WTC11 (cell line): ENCODE data around the gene UBE2E1. TPM values are rescaled to one million over a fixed set of nuclear protein-coding genes. Genes with fewer than 3 reads are reported as not detected.
A peak's percentile ranks its signal among the peaks of the same experiment; 100 is the strongest.

ENCODE experiments used
- ATAC-seq: fragments of 200-7000 bp; cut with Tn5 transposase; 2 replicates; pipeline ENCODE4 v1.10.0; 2021; ENCODE audit warnings: mild to moderate bottlenecking, moderate library complexity
- CTCF ChIA-PET: fragments of 300-600 bp; sonication (Branson Sonifier 250); formaldehyde crosslinking; loops from one replicate; lab custom pipeline; 2021; ENCODE audit warnings: antibody characterized with exemption; lab: Charles Lee
- POLR2A ChIA-PET: fragments of 350-600 bp; sonication (Branson Sonifier 250); formaldehyde crosslinking; loops from one replicate; lab custom pipeline; 2021; ENCODE audit warnings: antibody characterized with exemption; lab: Charles Lee
- DNase-seq: peaks from one replicate; pipeline ENCODE4 v3.0.0; 2021; ENCODE audit warnings: low spot score
- H3K27ac Mint-ChIP-seq: 2 replicates; pipeline ENCODE4 v1.8.0; 2021; ENCODE audit warnings: mixed read lengths
- H3K27me3 Mint-ChIP-seq: 2 replicates; pipeline ENCODE4 v1.8.0; 2021; ENCODE audit warnings: low read depth, mild to moderate bottlenecking, moderate library complexity, mixed read lengths
- H3K36me3 Mint-ChIP-seq: 2 replicates; pipeline ENCODE4 v1.8.0; 2021; ENCODE audit warnings: mixed read lengths
- H3K4me1 Mint-ChIP-seq: 2 replicates; pipeline ENCODE4 v1.8.0; 2022; ENCODE audit warnings: mixed read lengths
- H3K4me3 Mint-ChIP-seq: 2 replicates; pipeline ENCODE4 v1.8.0; 2021; ENCODE audit warnings: mild to moderate bottlenecking, moderate library complexity, mixed read lengths
- H3K9me3 Mint-ChIP-seq: 2 replicates; pipeline ENCODE4 v1.8.0; 2021; ENCODE audit warnings: mixed read lengths
- CTCF ChIP-seq: fragments of 200-600 bp; IDR thresholded peaks from 2 replicates; pipeline ENCODE4 v1.8.0; 2022; ENCODE audit warnings: antibody characterized with exemption
- E2F5 ChIP-seq: sonication (generic); formaldehyde crosslinking; IDR thresholded peaks from 2 replicates; pipeline ENCODE4 v1.8.1; 2022; ENCODE audit warnings: mild to moderate bottlenecking, moderate library complexity, missing genetic modification reagents
- FOXK1 ChIP-seq: sonication (generic); formaldehyde crosslinking; IDR thresholded peaks from 2 replicates; pipeline ENCODE4 v1.8.0; 2022; ENCODE audit warnings: mild to moderate bottlenecking, moderate library complexity, missing genetic modification reagents
- FOXP1 ChIP-seq: sonication (generic); formaldehyde crosslinking; IDR thresholded peaks from 2 replicates; pipeline ENCODE4 v1.8.0; 2022; ENCODE audit warnings: missing genetic modification reagents, mild to moderate bottlenecking, moderate library complexity, borderline replicate concordance
- GABPB1 ChIP-seq: sonication (generic); formaldehyde crosslinking; IDR thresholded peaks from 2 replicates; pipeline ENCODE4 v1.8.1; 2023; ENCODE audit warnings: mild to moderate bottlenecking, missing genetic modification reagents
- HMGA2 ChIP-seq: fragments of 250-450 bp; sonication (Bioruptor Pico); IDR thresholded peaks from 2 replicates; pipeline ENCODE4 v1.4.0; 2021; ENCODE audit warnings: mild to moderate bottlenecking, moderate library complexity
- PRDM15 ChIP-seq: sonication (generic); formaldehyde crosslinking; IDR thresholded peaks from 2 replicates; pipeline ENCODE4 v1.8.0; 2022; ENCODE audit warnings: missing genetic modification reagents
- RORB ChIP-seq: fragments of 250-450 bp; sonication (Bioruptor Pico); IDR thresholded peaks from 2 replicates; pipeline ENCODE4 v1.9.0; 2021; ENCODE audit warnings: mild to moderate bottlenecking
- ZNF317 ChIP-seq: sonication (generic); formaldehyde crosslinking; IDR thresholded peaks from 2 replicates; pipeline ENCODE4 v1.8.1; 2023; ENCODE audit warnings: low read depth, mild to moderate bottlenecking, moderate library complexity, missing genetic modification reagents, borderline replicate concordance
- total RNA-seq: library from RNA; stranded (reverse); gene quantifications from 3 replicates; pipeline ENCODE4 v1.2.3, GENCODE V29; 2021
- TF ChIP-seq, protein P1 (sequence below): sonication (generic); formaldehyde crosslinking; IDR thresholded peaks from 2 replicates; pipeline ENCODE4 v1.8.1; 2022; ENCODE audit warnings: missing genetic modification reagents, borderline replicate concordance
- TF ChIP-seq, protein P2 (sequence below): sonication (generic); formaldehyde crosslinking; IDR thresholded peaks from 2 replicates; pipeline ENCODE4 v1.8.1; 2023; ENCODE audit warnings: mild to moderate bottlenecking, missing genetic modification reagents, moderate library complexity
- TF ChIP-seq, protein P3 (sequence below): sonication (generic); formaldehyde crosslinking; IDR thresholded peaks from 2 replicates; pipeline ENCODE4 v1.8.0; 2023; ENCODE audit warnings: mild to moderate bottlenecking, missing genetic modification reagents

UBE2E1 gene
- total RNA-seq, 1 experiment from 2014 or later, result 121 TPM

GRCh38 chr3:23804441-23805209, 1.1 kb upstream of the UBE2E1 start (continued):
- TF ChIP-seq, protein P1, sequence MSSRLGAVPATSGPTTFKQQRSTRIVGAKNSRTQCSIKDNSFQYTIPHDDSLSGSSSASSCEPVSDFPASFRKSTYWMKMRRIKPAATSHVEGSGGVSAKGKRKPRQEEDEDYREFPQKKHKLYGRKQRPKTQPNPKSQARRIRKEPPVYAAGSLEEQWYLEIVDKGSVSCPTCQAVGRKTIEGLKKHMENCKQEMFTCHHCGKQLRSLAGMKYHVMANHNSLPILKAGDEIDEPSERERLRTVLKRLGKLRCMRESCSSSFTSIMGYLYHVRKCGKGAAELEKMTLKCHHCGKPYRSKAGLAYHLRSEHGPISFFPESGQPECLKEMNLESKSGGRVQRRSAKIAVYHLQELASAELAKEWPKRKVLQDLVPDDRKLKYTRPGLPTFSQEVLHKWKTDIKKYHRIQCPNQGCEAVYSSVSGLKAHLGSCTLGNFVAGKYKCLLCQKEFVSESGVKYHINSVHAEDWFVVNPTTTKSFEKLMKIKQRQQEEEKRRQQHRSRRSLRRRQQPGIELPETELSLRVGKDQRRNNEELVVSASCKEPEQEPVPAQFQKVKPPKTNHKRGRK (CRISPR knock-in tag), result no peak
- TF ChIP-seq, protein P2, sequence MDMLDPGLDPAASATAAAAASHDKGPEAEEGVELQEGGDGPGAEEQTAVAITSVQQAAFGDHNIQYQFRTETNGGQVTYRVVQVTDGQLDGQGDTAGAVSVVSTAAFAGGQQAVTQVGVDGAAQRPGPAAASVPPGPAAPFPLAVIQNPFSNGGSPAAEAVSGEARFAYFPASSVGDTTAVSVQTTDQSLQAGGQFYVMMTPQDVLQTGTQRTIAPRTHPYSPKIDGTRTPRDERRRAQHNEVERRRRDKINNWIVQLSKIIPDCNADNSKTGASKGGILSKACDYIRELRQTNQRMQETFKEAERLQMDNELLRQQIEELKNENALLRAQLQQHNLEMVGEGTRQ (CRISPR knock-in tag), result no peak
- TF ChIP-seq ZNF317 (CRISPR knock-in tag), result no peak
- TF ChIP-seq PRDM15 (CRISPR knock-in tag), result no peak
- no peak for TF ChIP-seq GABPB1 (CRISPR knock-in tag)

DNA sequence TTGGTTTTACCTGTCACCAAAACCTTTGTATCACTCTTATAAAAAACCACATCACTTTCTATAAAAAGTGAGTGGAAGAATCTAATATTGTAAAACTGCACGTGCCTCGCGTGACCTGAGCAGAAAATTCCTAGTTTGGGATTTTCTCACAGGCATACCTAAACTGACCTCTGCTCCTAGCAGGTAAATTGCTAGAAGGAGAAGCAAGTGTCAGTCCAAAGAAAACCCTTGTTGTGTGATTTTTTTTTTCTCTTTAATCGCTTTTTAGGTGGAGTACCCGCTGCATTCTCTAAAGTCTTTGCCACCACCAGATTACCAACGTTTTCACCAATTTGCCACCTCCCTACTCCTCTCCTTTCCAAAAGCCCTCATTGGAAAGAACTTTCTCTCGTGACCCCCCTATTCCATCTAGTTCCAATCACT, 534 bp upstream of the UBE2E1 start:
- no peak for ATAC-seq
- H3K9me3 Mint-ChIP-seq, result no peaks in the 10 kb centered on the region
- CTCF ChIA-PET, result no interaction called here
- peaks cover 47% of the 10 kb centered on the region for H3K4me1 Mint-ChIP-seq
- H3K27me3 Mint-ChIP-seq, result no peaks in the 10 kb centered on the region; the same call in 1 of the 2 replicates
- TF ChIP-seq RORB (CRISPR knock-in tag) (no peak), HMGA2 (CRISPR knock-in tag) (no peak), ZNF317 (CRISPR knock-in tag) (no peak), E2F5 (CRISPR knock-in tag) (no peak)
- TF ChIP-seq, all 79 proteins: peak for 0
- H3K27ac Mint-ChIP-seq, result peak overlapping the region; percentile 88
- H3K36me3 Mint-ChIP-seq, result peaks cover 17% of the 10 kb centered on the region
- no peak for DNase-seq
- POLR2A ChIA-PET, result no interaction called here
- H3K4me3 Mint-ChIP-seq, result peak overlapping the region; percentile 90

- peak overlapping the region; percentile 96 for H3K27ac Mint-ChIP-seq
- no peaks in the 10 kb centered on the region for H3K9me3 Mint-ChIP-seq
- peak overlapping the region; percentile 97 for H3K4me3 Mint-ChIP-seq
- H3K4me1 Mint-ChIP-seq, result peaks cover 51% of the 10 kb centered on the region
- DNase-seq (peak; percentile 55), ATAC-seq (peak; percentile 3)
- CTCF ChIA-PET, result interaction anchor here (1.0 kb wide), 2 partner anchors 24 to 86 kb away, joined by 3 to 4 read pairs; no protein-coding TSS in a partner anchor
- no peaks in the 10 kb centered on the region; the same call in 1 of the 2 replicates for H3K27me3 Mint-ChIP-seq
- H3K36me3 Mint-ChIP-seq, result peaks cover 19% of the 10 kb centered on the region
- POLR2A ChIA-PET, result interaction anchor here (0.6 to 1.1 kb wide), 5 partner anchors 25 to 605 kb away, joined by 3 to 7 read pairs (median 3); partner anchors contain the start of genes NKIRAS1 and RPL15
- no peak for TF ChIP-seq CTCF
- TF ChIP-seq, protein P1 (CRISPR knock-in tag), result no peak
- TF ChIP-seq FOXP1 (CRISPR knock-in tag), result peak; percentile 51; the same call in 1 of the 2 replicates
- TF ChIP-seq, protein P3, sequence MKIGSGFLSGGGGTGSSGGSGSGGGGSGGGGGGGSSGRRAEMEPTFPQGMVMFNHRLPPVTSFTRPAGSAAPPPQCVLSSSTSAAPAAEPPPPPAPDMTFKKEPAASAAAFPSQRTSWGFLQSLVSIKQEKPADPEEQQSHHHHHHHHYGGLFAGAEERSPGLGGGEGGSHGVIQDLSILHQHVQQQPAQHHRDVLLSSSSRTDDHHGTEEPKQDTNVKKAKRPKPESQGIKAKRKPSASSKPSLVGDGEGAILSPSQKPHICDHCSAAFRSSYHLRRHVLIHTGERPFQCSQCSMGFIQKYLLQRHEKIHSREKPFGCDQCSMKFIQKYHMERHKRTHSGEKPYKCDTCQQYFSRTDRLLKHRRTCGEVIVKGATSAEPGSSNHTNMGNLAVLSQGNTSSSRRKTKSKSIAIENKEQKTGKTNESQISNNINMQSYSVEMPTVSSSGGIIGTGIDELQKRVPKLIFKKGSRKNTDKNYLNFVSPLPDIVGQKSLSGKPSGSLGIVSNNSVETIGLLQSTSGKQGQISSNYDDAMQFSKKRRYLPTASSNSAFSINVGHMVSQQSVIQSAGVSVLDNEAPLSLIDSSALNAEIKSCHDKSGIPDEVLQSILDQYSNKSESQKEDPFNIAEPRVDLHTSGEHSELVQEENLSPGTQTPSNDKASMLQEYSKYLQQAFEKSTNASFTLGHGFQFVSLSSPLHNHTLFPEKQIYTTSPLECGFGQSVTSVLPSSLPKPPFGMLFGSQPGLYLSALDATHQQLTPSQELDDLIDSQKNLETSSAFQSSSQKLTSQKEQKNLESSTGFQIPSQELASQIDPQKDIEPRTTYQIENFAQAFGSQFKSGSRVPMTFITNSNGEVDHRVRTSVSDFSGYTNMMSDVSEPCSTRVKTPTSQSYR, result no peak
- TF ChIP-seq FOXK1 (CRISPR knock-in tag), result peak; percentile 71; the same call in 1 of the 2 replicates
These were observed 1.0 kb downstream of the UBE2E1 start for GRCh38 chr3:23806534-23807423.
